HCT116 (cell line): ENCODE results near the gene FCN1. TPM values are rescaled to one million over a fixed set of nuclear protein-coding genes. Genes with fewer than 3 reads are reported as not detected.

Source experiments
- ATAC-seq: fragments of 200-7000 bp; cut with Tn5 transposase; 2 replicates; pipeline ENCODE4 v1.9.1; 2020; ENCODE audit warnings: mild to moderate bottlenecking, moderate library complexity
- BruUV-seq: library from RNA; stranded (reverse); fragments of 400-500 nt; replicated peaks from 2 replicates; lab custom pipeline; 2021; lab: Mats Ljungman, UMichigan
- CTCF ChIA-PET: fragments of 300-600 bp; sonication (Branson Sonifier 250); formaldehyde crosslinking; loops from one replicate; lab custom pipeline; 2021; ENCODE audit warnings: antibody characterized with exemption; lab: Charles Lee
- POLR2A ChIA-PET: fragments of 300-600, 350-600 bp; sonication (Branson Sonifier 250); formaldehyde crosslinking; loops from one replicate; lab custom pipeline; 2021; ENCODE audit warnings: antibody characterized with exemption; lab: Charles Lee
- RAD21 ChIA-PET, 2 experiments: fragments of 300-600 bp; sonication (Branson Sonifier 250); formaldehyde crosslinking; loops; one replicate each; lab custom pipeline; 2023; ENCODE audit warnings: low total read pairs in 2 of 2; ENCODE audit not compliant: uncharacterized antibody in 2 of 2, unreplicated experiment in 2 of 2, low non-redundant PET in 1 of 2; lab: Charles Lee
- DNase-seq: peaks from one replicate; pipeline ENCODE4 v3.0.0-alpha.2; 2010; ENCODE audit warnings: low read depth, low spot score
- H2AFZ ChIP-seq: fragments of 200-600 bp; shearing (Covaris generic), sonication (generic); 2 replicates; pipeline ENCODE4 v1.6.1; 2017; ENCODE audit warnings: low read depth, mixed run types, mixed read lengths, antibody characterized with exemption, low read length; ENCODE audit not compliant: poor library complexity, severe bottlenecking
- H3K27ac ChIP-seq: 2 replicates; pipeline ENCODE4 v1.5.1; 2012; ENCODE audit warnings: low read depth, low read length
- H3K27me3 ChIP-seq: fragments of 200-600 bp; sonication (generic); 2 replicates; pipeline ENCODE4 v1.6.1; 2016; ENCODE audit warnings: mixed run types, low read length, mixed read lengths; ENCODE audit not compliant: insufficient read depth
- H3K36me3 ChIP-seq, 2 experiments: fragments of 200-500 bp in 1 of 2; fragments of 200-600 bp in 1 of 2; sonication (Bioruptor generic) in 1 of 2; sonication (generic) in 1 of 2; 2 replicates each; pipeline versions ENCODE4 v1.5.1 to v1.6.1; 2014 to 2016; ENCODE audit warnings: low read length in 2 of 2, inconsistent platforms in 1 of 2, mixed read lengths in 1 of 2, mixed run types in 1 of 2; ENCODE audit not compliant: insufficient read depth in 2 of 2, control insufficient read depth in 1 of 2
- H3K4me1 ChIP-seq, 2 experiments: fragments of 200-600 bp in 1 of 2; sonication (generic) in 1 of 2; 2 replicates each; pipeline versions ENCODE4 v1.5.1 to v1.6.1; 2012 to 2017; ENCODE audit warnings: low read length in 2 of 2, inconsistent platforms in 1 of 2, mild to moderate bottlenecking in 1 of 2, mixed read lengths in 1 of 2, mixed run types in 1 of 2, moderate library complexity in 1 of 2; ENCODE audit not compliant: insufficient read depth in 2 of 2, control insufficient read depth in 1 of 2
- H3K4me2 ChIP-seq: fragments of 200-600 bp; sonication (generic); 2 replicates; pipeline ENCODE4 v1.6.1; 2017; ENCODE audit warnings: mixed run types, low read length, mixed read lengths
- H3K4me3 ChIP-seq, 2 experiments: fragments of 200-600 bp in 1 of 2; sonication (generic) in 1 of 2; replicated peaks in 1 of 2; 2 replicates each; pipeline ENCODE4 v1.5.1; 2011 to 2016; ENCODE audit warnings: low read length in 2 of 2, control low read depth in 1 of 2, low read depth in 1 of 2, mild to moderate bottlenecking in 1 of 2, mixed read lengths in 1 of 2, mixed run types in 1 of 2
- H3K79me2 ChIP-seq: fragments of 200-600 bp; sonication (generic); 2 replicates; pipeline ENCODE4 v1.6.1; 2017; ENCODE audit warnings: mild to moderate bottlenecking, mixed run types, low read length, moderate library complexity, mixed read lengths; ENCODE audit not compliant: insufficient read depth
- H3K9ac ChIP-seq: fragments of 200-600 bp; sonication (generic); 2 replicates; pipeline ENCODE4 v1.6.1; 2016; ENCODE audit warnings: low read length, mixed read lengths
- H3K9me2 ChIP-seq: fragments of 200-600 bp; sonication (generic), shearing (Covaris generic); 2 replicates; pipeline ENCODE4 v1.6.1; 2017; ENCODE audit warnings: mixed run types, mild to moderate bottlenecking, moderate library complexity; ENCODE audit not compliant: insufficient read depth
- H3K9me3 ChIP-seq, 2 experiments: fragments of 200-500 bp in 1 of 2; fragments of 200-600 bp in 1 of 2; sonication (Bioruptor generic) in 1 of 2; sonication (generic) in 1 of 2; 2 replicates each; pipeline ENCODE4 v1.6.1; 2014 to 2017; ENCODE audit warnings: low read length in 2 of 2, mixed read lengths in 2 of 2, inconsistent platforms in 1 of 2, low read depth in 1 of 2, mild to moderate bottlenecking in 1 of 2, mixed run types in 1 of 2, moderate library complexity in 1 of 2; ENCODE audit not compliant: control insufficient read depth in 1 of 2, insufficient read depth in 1 of 2
- H4K20me1 ChIP-seq: fragments of 200-600 bp; sonication (generic), shearing (Covaris generic); 2 replicates; pipeline ENCODE4 v1.6.1; 2017; ENCODE audit warnings: mixed run types, mild to moderate bottlenecking, moderate library complexity; ENCODE audit not compliant: insufficient read depth
- ATF3 ChIP-seq: IDR thresholded peaks from 2 replicates; pipeline ENCODE4 v1.6.1; 2012
- CBX3 ChIP-seq: IDR thresholded peaks from 2 replicates; pipeline ENCODE4 v1.6.1; 2012; ENCODE audit warnings: low read depth
- CEBPB ChIP-seq: IDR thresholded peaks from 2 replicates; pipeline ENCODE4 v1.6.1; 2012; ENCODE audit warnings: low read depth
- ELF1 ChIP-seq: IDR thresholded peaks from 2 replicates; pipeline ENCODE4 v1.6.1; 2012; ENCODE audit warnings: low read depth, borderline replicate concordance
- EZH2 ChIP-seq: fragments of 200-600 bp; sonication (generic); IDR thresholded peaks from 2 replicates; pipeline ENCODE4 v1.6.1; 2017; ENCODE audit warnings: antibody characterized with exemption, mixed run types
- FOSL1 ChIP-seq: IDR thresholded peaks from 2 replicates; pipeline ENCODE4 v1.6.1; 2012; ENCODE audit warnings: low read depth
- JUND ChIP-seq: IDR thresholded peaks from 2 replicates; pipeline ENCODE4 v1.6.1; 2012
- POLR2A ChIP-seq: IDR thresholded peaks from 2 replicates; pipeline ENCODE4 v1.7.0; 2011; ENCODE audit warnings: borderline replicate concordance; ENCODE audit not compliant: insufficient read depth, insufficient read length; ENCODE audit errors: extremely low read depth
- POLR2AphosphoS5 ChIP-seq: IDR thresholded peaks from 2 replicates; pipeline ENCODE4 v1.6.1; 2011; ENCODE audit warnings: mild to moderate bottlenecking, low read depth, low read length, moderate library complexity
- SIN3A ChIP-seq: IDR thresholded peaks from 2 replicates; pipeline ENCODE4 v1.6.1; 2012; ENCODE audit warnings: low read depth
- SP1 ChIP-seq: IDR thresholded peaks from 2 replicates; pipeline ENCODE4 v1.6.1; 2012; ENCODE audit warnings: low read depth
- SRF ChIP-seq: IDR thresholded peaks from 2 replicates; pipeline ENCODE4 v1.6.1; 2012; ENCODE audit warnings: low read depth
- YY1 ChIP-seq: IDR thresholded peaks from 2 replicates; pipeline ENCODE4 v1.6.1; 2011; ENCODE audit warnings: low read length, low read depth, moderate library complexity, mild to moderate bottlenecking; ENCODE audit not compliant: insufficient replicate concordance; ENCODE audit errors: extremely low read depth
- ZBTB33 ChIP-seq: IDR thresholded peaks from 2 replicates; pipeline ENCODE4 v1.6.1; 2011; ENCODE audit warnings: mild to moderate bottlenecking, low read length, moderate library complexity; ENCODE audit not compliant: insufficient replicate concordance; ENCODE audit errors: extremely low read depth
- ZFX ChIP-seq: fragments of 450-650 bp; IDR thresholded peaks from 2 replicates; pipeline ENCODE4 v1.6.1; 2017
- intact Hi-C: fragments of 100-400 bp; cut with micrococcal nuclease; formaldehyde crosslinking; loops from 2 replicates; pipeline ENCODE4 v1.10.0; 2022
- total RNA-seq: library from RNA; stranded (reverse); gene quantifications from one replicate; pipeline ENCODE4 v1.2.1, GENCODE V29; 2021; ENCODE audit not compliant: unreplicated experiment
- TF ChIP-seq, protein P1 (sequence below): IDR thresholded peaks from 2 replicates; pipeline ENCODE4 v1.6.1; 2012; ENCODE audit warnings: low read depth

Gene FCN1
- total RNA-seq, 1 experiment from 2014 or later: not detected

- ChIA-PET RAD21 (no interaction called here), POLR2A (no interaction called here), CTCF (no interaction called here)
- Histone ChIP-seq H3K36me3 (no peaks in the 10 kb centered on the region), H3K4me3 (no peak overlapping the region), H3K4me2 (no peak overlapping the region), H3K79me2 (no peaks in the 10 kb centered on the region), H3K9ac (no peak overlapping the region), H3K27ac (no peak overlapping the region), H3K4me1 (no peaks in the 10 kb centered on the region), H2AFZ (no peak overlapping the region), H3K9me3 (no peaks in the 10 kb centered on the region)
- intact Hi-C loops: no loop called here
- no peak for DNase-seq
- no TSS peak for BruUV-seq
- TF ChIP-seq CEBPB (no peak), ZFX (no peak), POLR2AphosphoS5 (no peak), YY1 (no peak), SP1 (no peak)
- TF ChIP-seq, all 23 proteins: peak for 0
- Histone ChIP-seq H3K9me2 (no peaks in the 10 kb centered on the region), H4K20me1 (no peaks in the 10 kb centered on the region), H3K27me3 (peaks cover 7% of the 10 kb centered on the region; the same call in 1 of the 2 replicates)
- ATAC-seq: no peak
Observed at GRCh38 chr9:134932171-134932570, 14.5 kb upstream of the FCN1 start.

- H3K79me2 ChIP-seq: no peaks in the 10 kb centered on the region
- intact Hi-C loops: no loop called here
- no peaks in the 10 kb centered on the region for H3K36me3 ChIP-seq
- DNase-seq (no peak), ATAC-seq (no peak)
- H3K27ac ChIP-seq: no peak overlapping the region
- H3K4me3 ChIP-seq: no peak overlapping the region
- H3K9ac ChIP-seq: no peak overlapping the region
- no TSS peak for BruUV-seq
- no peak overlapping the region for H3K4me2 ChIP-seq
- no peaks in the 10 kb centered on the region for H4K20me1 ChIP-seq
- TF ChIP-seq POLR2A: no peak
- TF ChIP-seq CBX3: no peak
- no peak for TF ChIP-seq FOSL1
- no peak for TF ChIP-seq YY1
- no peak for TF ChIP-seq EZH2
- TF ChIP-seq, protein P1, sequence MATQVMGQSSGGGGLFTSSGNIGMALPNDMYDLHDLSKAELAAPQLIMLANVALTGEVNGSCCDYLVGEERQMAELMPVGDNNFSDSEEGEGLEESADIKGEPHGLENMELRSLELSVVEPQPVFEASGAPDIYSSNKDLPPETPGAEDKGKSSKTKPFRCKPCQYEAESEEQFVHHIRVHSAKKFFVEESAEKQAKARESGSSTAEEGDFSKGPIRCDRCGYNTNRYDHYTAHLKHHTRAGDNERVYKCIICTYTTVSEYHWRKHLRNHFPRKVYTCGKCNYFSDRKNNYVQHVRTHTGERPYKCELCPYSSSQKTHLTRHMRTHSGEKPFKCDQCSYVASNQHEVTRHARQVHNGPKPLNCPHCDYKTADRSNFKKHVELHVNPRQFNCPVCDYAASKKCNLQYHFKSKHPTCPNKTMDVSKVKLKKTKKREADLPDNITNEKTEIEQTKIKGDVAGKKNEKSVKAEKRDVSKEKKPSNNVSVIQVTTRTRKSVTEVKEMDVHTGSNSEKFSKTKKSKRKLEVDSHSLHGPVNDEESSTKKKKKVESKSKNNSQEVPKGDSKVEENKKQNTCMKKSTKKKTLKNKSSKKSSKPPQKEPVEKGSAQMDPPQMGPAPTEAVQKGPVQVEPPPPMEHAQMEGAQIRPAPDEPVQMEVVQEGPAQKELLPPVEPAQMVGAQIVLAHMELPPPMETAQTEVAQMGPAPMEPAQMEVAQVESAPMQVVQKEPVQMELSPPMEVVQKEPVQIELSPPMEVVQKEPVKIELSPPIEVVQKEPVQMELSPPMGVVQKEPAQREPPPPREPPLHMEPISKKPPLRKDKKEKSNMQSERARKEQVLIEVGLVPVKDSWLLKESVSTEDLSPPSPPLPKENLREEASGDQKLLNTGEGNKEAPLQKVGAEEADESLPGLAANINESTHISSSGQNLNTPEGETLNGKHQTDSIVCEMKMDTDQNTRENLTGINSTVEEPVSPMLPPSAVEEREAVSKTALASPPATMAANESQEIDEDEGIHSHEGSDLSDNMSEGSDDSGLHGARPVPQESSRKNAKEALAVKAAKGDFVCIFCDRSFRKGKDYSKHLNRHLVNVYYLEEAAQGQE: no peak
- no peak for TF ChIP-seq ATF3
- TF ChIP-seq SRF: no peak
- no peak for TF ChIP-seq SIN3A
- no peak for TF ChIP-seq ZBTB33
- no peak for TF ChIP-seq JUND
- TF ChIP-seq CEBPB: no peak
- no peak for TF ChIP-seq ELF1
- ChIA-PET RAD21 (no interaction called here), POLR2A (no interaction called here), CTCF (no interaction called here)
- peaks cover 6% of the 10 kb centered on the region; the same call in 1 of the 2 replicates for H3K27me3 ChIP-seq
- H3K9me2 ChIP-seq: no peaks in the 10 kb centered on the region
- H3K9me3 ChIP-seq: no peaks in the 10 kb centered on the region
- H2AFZ ChIP-seq: no peak overlapping the region
- no peaks in the 10 kb centered on the region for H3K4me1 ChIP-seq
Observed at GRCh38 chr9:134930398-134930797, 12.7 kb upstream of the FCN1 start.
